ENCODE measurements around the gene RETREG3. TPM values are rescaled to one million over a fixed set of nuclear protein-coding genes. Genes with fewer than 3 reads are reported as not detected.
"Not testable (repeated sequence)": the region's sequence is repeated elsewhere in the genome, so short reads cannot be mapped to it uniquely, and the experiment has no call there.

Gene RETREG3
- total RNA-seq, 1 donor from 2014 or later = 38.3 TPM

DNA sequence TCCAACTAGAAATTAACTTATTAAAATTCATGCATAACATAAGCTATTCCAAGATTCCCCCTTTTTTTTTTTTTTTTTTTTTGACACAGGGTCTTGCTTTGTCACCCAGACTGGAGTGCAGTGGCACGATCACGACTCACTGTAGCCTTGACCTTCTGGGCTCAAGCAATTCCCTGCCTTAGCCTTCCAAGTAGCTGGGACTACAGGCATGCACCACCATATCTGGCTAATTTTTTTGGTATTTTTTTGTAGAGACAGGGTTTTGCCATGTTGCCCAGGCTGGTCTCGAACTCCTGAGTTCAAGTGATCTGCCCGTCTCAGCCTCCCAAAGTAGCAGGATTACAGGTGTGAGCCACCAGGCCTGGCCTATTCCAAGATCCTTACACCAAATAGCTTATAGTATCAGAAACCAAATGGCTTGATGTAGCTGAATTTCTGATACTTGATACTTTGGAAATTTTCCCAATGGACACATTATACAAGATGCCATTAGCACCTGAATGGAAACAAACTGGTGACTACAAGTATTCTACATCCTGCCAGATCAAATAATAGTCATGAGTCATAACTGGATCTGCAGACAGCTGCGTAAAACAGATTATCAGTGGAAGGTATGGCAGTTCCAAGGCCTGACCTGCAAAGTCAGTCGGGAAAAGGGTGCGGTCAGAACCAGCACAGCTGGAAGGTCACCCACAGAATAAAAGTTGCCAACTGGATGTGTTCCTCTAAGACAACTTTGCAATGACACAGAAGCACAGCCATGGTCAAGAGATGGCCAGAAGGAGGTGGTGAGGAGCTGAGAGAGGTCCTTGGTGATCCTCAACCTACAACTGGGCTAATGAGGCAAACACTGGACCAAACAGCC lies 14.8 kb upstream of the RETREG3 start:
- H3K36me3 Mint-ChIP-seq (ENCODE audit: low read depth) = no peaks in the 10 kb centered on the region
- H3K4me1 Mint-ChIP-seq = peaks cover 1% of the 10 kb centered on the region

DNA sequence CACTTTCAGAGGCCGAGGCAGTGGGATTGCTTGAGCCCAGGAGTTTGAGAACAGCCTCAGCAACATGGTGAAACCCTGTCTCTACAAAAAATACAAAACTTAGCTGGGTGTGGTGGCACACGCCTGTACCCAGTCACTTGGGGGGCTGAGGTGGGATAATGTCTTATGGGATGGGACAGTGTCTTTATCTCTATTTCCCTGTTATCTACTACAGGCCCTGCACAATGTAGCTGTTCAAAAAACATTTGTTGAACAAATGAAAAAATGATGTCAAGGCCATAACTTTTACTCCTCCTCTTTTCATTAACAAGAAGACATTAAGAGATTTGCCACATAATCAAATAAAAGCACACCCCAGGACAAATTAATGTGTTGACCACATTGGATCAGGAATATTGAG lies 14.1 kb upstream of the RETREG3 start:
- H3K4me1 Mint-ChIP-seq = peaks cover 8% of the 10 kb centered on the region
- H3K36me3 Mint-ChIP-seq (ENCODE audit: low read depth) = no peaks in the 10 kb centered on the region
- intact Hi-C loops (cut with micrococcal nuclease) = no loop called here
- no peaks in the 10 kb centered on the region for H3K27me3 Mint-ChIP-seq
- no peak for DNase-seq
- H3K27ac Mint-ChIP-seq = no peak overlapping the region
- no peak overlapping the region for H3K4me3 Mint-ChIP-seq
- H3K9me3 Mint-ChIP-seq = no peaks in the 10 kb centered on the region

More for the DNA sequence above, 14.8 kb upstream of the RETREG3 start:
- H3K9me3 Mint-ChIP-seq = no peaks in the 10 kb centered on the region
- H3K27me3 Mint-ChIP-seq = no peaks in the 10 kb centered on the region
- no peak overlapping the region for H3K27ac Mint-ChIP-seq
- DNase-seq = no peak
- intact Hi-C loops (cut with micrococcal nuclease) = no loop called here
- no peak overlapping the region for H3K4me3 Mint-ChIP-seq

DNA sequence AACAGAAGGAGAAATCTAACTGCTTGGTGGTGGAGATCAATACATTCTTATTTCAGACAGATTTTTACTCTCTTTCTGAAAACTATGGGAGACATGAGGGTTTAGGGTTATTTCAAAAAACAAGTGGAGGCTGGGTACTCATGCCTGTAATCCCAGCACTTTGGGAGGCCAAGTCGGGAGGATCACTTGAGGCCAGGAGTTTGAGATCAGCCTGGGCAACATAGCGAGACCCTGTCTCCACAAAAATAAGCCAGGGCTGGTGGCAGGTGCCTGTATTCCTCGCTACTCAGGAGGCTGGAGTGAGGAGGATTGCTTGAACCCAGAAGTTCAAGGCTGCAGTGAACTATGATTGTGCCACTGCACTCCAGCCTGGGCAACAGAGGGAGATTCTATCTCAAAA lies 12.8 kb upstream of the RETREG3 start:
- peaks cover 10% of the 10 kb centered on the region for H3K4me1 Mint-ChIP-seq
- intact Hi-C loops (cut with micrococcal nuclease); DNase-seq; H3K27ac Mint-ChIP-seq; H3K4me3 Mint-ChIP-seq; H3K36me3 Mint-ChIP-seq (ENCODE audit: low read depth); H3K27me3 Mint-ChIP-seq; H3K9me3 Mint-ChIP-seq: not testable (repeated sequence)

DNA sequence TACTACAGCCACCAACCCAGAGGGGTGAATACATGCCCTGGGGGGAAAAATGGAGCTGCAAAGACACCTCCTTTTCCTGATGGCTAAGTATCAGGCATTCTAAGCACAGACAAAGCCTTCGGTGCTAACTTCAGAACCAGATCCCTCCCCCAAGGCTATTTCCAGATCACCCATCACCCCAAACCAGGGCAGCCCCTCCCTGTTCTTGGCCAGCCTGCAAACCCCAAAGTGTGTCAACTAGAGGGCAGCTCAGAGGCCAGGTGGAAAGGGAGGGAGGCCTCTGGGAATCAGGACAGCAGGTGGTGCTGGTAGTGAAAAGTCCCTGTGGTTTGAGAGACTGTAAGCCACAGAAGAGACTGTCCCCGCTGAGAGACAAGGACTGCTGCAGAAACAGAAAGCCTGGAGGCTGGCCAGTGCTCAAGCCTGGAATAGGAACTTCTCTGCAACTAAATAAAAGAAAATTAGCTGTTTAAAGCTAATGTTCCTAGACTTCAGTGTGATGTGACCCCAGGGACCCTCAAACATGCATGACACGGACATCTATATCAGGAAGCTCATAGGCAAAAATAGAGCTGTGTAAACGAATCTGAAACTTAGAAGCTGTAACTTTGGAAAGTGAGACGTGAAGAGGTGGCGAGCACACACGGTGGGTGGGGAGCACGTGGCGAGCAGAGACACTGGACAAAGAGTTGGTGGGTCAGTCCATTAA lies 9.4 kb upstream of the RETREG3 start:
- Mint-ChIP-seq H3K27ac (no peak overlapping the region), H3K36me3 (ENCODE audit: low read depth) (peaks cover 20% of the 10 kb centered on the region), H3K4me1 (peaks cover 10% of the 10 kb centered on the region), H3K9me3 (no peaks in the 10 kb centered on the region), H3K4me3 (no peak overlapping the region), H3K27me3 (no peaks in the 10 kb centered on the region)
- intact Hi-C loops (cut with micrococcal nuclease) = no loop called here
- DNase-seq = no peak

DNA sequence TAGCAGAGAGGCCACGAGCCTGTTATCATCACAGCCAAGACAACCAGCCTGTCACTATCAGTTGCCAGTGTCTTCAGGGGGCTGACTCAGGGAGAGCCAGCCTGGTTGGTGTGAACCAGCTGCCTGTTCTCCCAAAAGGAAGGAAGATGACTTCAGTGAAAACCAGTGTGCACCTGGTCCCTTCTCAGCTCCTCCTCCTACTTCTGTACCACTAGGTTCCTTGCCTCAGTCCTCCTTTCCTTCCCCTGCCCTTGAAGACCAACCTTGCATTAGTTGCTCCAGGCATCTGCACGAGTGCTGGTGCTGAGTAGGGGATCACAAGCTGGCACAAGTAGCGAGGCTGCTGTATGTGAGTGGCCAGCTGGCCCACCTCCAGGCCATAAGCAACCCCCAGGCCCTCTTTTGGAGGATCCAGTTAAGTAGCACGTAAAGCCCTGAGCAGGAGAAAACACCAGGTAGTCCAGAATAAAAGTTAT lies 8.8 kb upstream of the RETREG3 start:
- H3K4me3 Mint-ChIP-seq = no peak overlapping the region
- no peak for DNase-seq
- H3K27ac Mint-ChIP-seq = no peak overlapping the region
- intact Hi-C loops (cut with micrococcal nuclease) = no loop called here
- H3K4me1 Mint-ChIP-seq = peaks cover 10% of the 10 kb centered on the region
- no peaks in the 10 kb centered on the region for H3K9me3 Mint-ChIP-seq
- no peaks in the 10 kb centered on the region for H3K27me3 Mint-ChIP-seq
- H3K36me3 Mint-ChIP-seq (ENCODE audit: low read depth) = peaks cover 24% of the 10 kb centered on the region

DNA sequence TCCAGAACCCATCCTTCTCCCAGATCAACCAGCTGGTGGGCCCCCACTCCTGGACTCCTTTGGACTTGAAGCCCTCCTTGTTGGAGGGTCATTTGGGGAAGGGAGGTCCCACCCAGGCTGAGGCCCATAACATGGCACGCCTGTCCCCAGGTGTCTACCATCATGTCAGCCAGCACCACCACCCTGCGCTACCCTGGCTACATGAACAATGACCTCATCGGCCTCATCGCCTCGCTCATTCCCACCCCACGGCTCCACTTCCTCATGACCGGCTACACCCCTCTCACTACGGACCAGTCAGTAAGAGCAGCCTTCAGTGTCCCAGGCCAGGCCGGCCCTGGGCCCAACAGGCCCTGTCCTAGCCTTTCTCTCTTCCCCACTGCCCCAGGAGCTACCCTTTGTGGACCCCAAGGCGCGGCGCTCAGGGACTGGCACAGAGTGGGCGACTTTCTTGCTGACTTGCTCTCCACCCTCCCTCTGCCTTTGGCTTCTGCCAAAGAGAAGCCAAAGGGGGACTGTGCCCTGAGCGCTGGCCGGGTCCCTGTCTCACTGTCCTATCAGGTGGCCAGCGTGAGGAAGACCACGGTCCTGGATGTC lies 4.6 kb upstream of the RETREG3 start:
- no peak overlapping the region for H3K4me3 Mint-ChIP-seq
- intact Hi-C loops (cut with micrococcal nuclease) = no loop called here
- DNase-seq = no peak
- peaks cover 37% of the 10 kb centered on the region for H3K36me3 Mint-ChIP-seq (ENCODE audit: low read depth)
- no peaks in the 10 kb centered on the region for H3K9me3 Mint-ChIP-seq
- no peak overlapping the region for H3K27ac Mint-ChIP-seq
- H3K27me3 Mint-ChIP-seq = no peaks in the 10 kb centered on the region
- H3K4me1 Mint-ChIP-seq = peaks cover 13% of the 10 kb centered on the region

DNA sequence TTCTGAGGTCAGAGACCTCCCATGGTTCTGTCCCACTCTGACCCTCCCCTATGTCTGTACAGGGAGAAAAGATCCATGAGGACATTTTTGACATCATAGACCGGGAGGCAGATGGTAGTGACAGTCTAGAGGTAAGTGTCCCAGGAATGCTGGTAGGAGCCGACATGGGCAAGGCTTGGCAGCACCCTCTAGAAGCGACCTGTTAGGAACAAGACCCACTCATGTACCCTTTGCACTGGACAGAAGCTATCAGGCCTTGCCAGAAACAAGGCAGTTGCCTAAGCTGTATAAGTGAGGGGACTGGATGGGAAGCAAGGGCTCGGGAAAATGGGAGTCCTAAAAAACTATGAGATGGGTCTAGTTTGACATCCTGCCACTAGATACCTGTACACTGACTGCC lies 2.8 kb upstream of the RETREG3 start:
- no peak for DNase-seq
- H3K9me3 Mint-ChIP-seq = no peaks in the 10 kb centered on the region
- peaks cover 37% of the 10 kb centered on the region for H3K36me3 Mint-ChIP-seq (ENCODE audit: low read depth)
- H3K27ac Mint-ChIP-seq = no peak overlapping the region
- H3K4me1 Mint-ChIP-seq = peaks cover 16% of the 10 kb centered on the region
- intact Hi-C loops (cut with micrococcal nuclease) = no loop called here
- peak overlapping the region; percentile 20 for H3K4me3 Mint-ChIP-seq
- H3K27me3 Mint-ChIP-seq = no peaks in the 10 kb centered on the region

DNA sequence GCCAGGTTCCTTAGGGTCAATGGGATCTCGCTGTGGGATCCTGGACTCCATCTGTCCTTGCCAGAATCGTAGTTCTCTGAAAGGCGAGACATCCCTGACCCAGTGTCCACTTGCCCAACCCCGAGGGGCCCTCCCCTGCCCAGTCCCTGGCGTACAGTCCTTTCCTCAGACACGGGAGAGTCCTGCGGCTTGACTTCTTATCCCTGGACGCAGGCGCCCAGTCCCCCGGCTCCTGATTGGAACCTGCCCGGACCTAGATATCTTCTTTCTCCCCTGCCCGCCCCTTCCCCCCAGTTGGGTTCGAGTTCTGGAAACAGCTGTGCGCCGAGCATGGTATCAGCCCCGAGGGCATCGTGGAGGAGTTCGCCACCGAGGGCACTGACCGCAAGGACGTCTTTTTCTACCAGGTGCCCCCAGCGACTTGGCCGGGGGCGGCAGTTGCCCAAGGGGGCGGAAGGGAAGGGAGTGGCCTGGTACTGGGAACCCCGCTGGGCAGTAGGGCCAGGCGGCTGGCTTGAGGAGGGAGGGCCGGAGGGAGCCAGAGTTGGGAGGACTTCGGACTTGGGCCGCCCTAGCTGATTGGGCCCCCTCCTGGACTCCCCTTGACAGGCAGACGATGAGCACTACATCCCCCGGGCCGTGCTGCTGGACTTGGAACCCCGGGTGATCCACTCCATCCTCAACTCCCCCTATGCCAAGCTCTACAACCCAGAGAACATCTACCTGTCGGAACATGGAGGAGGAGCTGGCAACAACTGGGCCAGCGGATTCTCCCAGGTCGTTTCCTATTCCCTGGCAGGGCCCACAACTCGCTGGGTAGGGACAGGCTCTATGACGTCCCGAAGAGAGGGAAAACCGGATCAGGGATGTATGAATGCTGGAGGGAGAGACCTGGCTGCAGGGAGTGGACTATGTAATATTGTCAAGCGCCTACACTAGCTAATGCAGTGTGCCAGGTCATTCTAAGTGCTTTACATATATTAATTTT lies 934 bp upstream of the RETREG3 start:
- H3K9me3 Mint-ChIP-seq, H3K27me3 Mint-ChIP-seq: not testable (repeated sequence)
- DNase-seq = peak; percentile 61
- Mint-ChIP-seq H3K4me3 (peak overlapping the region; percentile 99), H3K27ac (peak overlapping the region; percentile 94), H3K36me3 (ENCODE audit: low read depth) (peaks cover 35% of the 10 kb centered on the region), H3K4me1 (peaks cover 28% of the 10 kb centered on the region)
- intact Hi-C loops (cut with micrococcal nuclease) = loop anchor here (1.0 to 10.0 kb wide), 5 partner anchors 33 to 214 kb away; partner anchors contain the start of genes BECN1, COASY, PSMC3IP and RAMP2

DNA sequence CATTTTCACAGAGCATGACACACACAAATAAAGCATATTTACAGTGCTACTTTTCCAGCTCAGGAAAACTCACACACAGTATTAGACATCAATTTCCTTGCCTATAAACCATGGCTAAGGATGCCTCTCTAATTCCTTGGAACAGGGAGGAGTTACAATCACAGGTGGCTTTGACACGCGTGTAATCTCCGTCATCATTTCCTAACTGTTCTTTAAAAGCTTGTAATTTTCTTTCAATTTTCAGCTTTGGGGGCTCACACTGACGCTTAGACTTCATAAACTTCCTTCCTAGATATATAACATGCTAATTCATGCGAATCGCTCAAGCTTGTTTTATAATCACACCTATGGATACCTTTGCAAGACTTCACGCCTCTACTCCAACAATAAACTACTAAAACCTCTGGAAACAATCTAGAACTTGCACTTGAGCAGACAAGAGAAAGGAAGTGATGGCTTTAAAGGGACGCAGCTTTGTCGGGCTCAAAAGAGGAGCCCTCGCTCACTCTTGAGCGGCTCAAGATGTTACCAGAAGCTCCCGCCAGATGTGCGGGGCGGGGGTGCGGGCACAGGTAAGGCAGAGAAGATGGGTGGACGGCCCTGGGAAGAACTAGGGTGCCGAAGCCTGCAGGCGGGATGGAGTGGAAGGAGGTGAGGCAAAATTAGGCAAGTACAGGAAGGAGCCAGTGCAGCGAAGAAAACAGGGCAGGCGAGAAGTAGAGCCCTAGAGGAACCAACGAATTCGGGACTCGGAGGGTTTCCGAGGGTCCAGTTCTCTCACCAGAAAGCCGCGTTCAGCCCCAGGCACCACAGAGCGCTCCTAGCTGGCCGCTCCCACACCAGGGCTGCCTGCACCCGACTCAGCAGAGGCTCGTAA lies 631 bp downstream of the RETREG3 start:
- H3K4me1 Mint-ChIP-seq = peaks cover 30% of the 10 kb centered on the region
- DNase-seq = peak; percentile 76
- H3K9me3 Mint-ChIP-seq = no peaks in the 10 kb centered on the region
- peak overlapping the region; percentile 94 for H3K27ac Mint-ChIP-seq
- intact Hi-C loops (cut with micrococcal nuclease) = loop anchor here (1.0 to 10.0 kb wide), 5 partner anchors 31 to 216 kb away; partner anchors contain the start of genes BECN1, COASY, PSMC3IP and RAMP2
- H3K36me3 Mint-ChIP-seq (ENCODE audit: low read depth) = peaks cover 29% of the 10 kb centered on the region
- peak overlapping the region; percentile 99 for H3K4me3 Mint-ChIP-seq
- H3K27me3 Mint-ChIP-seq = no peaks in the 10 kb centered on the region

DNA sequence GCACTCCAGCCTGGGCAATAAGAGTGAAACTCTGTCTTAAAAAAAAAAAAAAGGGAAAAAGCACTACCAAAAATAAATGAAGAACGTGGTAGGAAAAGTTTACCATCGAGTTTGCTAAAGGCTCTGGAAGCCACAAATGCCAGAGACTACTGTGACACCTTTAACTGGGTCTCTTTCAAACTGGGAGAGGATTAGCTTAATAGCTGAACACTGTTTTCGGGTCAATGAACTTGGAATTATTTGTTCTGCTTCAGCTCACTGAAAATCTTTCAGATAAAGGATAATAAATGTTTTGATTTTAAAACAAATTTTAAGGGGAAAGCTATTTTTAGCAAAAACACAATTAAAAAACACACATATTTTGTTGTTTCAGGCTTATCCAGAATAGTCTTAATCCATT lies 1.4 kb downstream of the RETREG3 start:
- Mint-ChIP-seq H3K36me3 (ENCODE audit: low read depth) (peaks cover 27% of the 10 kb centered on the region), H3K4me1 (peaks cover 30% of the 10 kb centered on the region), H3K9me3 (no peaks in the 10 kb centered on the region), H3K27me3 (no peaks in the 10 kb centered on the region), H3K4me3 (peak overlapping the region; percentile 99), H3K27ac (no peak overlapping the region)
- DNase-seq = no peak
- intact Hi-C loops (cut with micrococcal nuclease) = loop anchor here (2.0 to 10.0 kb wide), 2 partner anchors 45 to 157 kb away; partner anchors contain the start of genes COASY and RAMP2

DNA sequence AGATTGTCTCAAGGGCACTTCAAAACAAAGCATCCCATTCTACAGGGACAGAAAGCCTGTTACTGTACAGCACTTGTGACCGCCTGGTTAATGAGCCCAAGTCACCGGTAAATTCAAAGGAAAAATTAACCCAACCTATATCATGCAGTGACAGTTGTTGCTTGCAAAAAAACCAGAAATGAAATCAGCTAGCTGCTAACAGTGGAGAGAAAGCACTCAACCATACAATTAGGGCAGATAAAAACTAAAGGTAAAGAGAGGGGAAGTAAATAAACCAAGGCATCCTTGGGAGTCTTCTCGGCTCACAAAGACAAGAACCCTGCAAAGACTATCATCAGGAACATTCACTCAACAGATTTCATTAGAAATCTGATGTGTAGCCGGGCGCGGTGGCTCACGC lies 5.9 kb downstream of the RETREG3 start:
- Mint-ChIP-seq H3K4me3 (no peak overlapping the region), H3K36me3 (ENCODE audit: low read depth) (peaks cover 19% of the 10 kb centered on the region), H3K27me3 (no peaks in the 10 kb centered on the region), H3K4me1 (peaks cover 24% of the 10 kb centered on the region), H3K27ac (no peak overlapping the region), H3K9me3 (no peaks in the 10 kb centered on the region)
- DNase-seq = no peak
- intact Hi-C loops (cut with micrococcal nuclease) = loop anchor here (10.0 kb wide), 1 partner anchor 161 kb away; the partner anchor contains the start of gene RAMP2

DNA sequence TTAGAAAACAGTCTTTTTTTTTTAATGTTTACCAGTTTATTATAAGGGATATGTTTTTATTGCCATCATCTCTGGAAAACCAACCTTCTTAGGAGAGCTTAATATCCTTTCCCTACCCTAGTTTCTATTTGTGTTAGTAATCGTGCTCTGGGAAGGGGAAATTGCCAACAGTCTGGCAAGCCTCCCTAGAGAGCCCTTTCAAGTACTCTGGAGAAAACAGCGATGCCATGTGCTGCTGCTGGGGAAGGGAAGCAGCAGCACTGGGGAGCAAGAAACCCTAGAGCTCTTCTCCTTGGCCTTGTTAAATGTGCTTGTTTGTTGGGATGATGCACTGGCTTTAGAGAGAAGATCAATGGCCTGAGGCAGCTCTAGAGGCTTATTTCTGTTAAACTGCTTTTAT lies 10.3 kb downstream of the RETREG3 start:
- no peak overlapping the region for H3K4me3 Mint-ChIP-seq
- no peak overlapping the region for H3K27ac Mint-ChIP-seq
- H3K4me1 Mint-ChIP-seq = peaks cover 3% of the 10 kb centered on the region
- no peak for DNase-seq
- H3K36me3 Mint-ChIP-seq (ENCODE audit: low read depth) = peaks cover 15% of the 10 kb centered on the region
- intact Hi-C loops (cut with micrococcal nuclease) = no loop called here
- no peaks in the 10 kb centered on the region for H3K27me3 Mint-ChIP-seq
- H3K9me3 Mint-ChIP-seq = no peaks in the 10 kb centered on the region

Data from activated CD4-positive, alpha-beta T cell treated with anti-CD3 and anti-CD28 coated beads, Interleukin-2, amount 10 ng/mL, durations not matched to agents 24 days and 14 days (primary cell).